Measurements from ENCODE around the gene ABHD10. TPM values are rescaled to one million over a fixed set of nuclear protein-coding genes. Genes with fewer than 3 reads are reported as not detected.

Gene ABHD10
- polyA plus RNA-seq, 2 of the 4 experiments (the other 2 are of a cell fraction), result 31.8 to 42.1 TPM

DNA sequence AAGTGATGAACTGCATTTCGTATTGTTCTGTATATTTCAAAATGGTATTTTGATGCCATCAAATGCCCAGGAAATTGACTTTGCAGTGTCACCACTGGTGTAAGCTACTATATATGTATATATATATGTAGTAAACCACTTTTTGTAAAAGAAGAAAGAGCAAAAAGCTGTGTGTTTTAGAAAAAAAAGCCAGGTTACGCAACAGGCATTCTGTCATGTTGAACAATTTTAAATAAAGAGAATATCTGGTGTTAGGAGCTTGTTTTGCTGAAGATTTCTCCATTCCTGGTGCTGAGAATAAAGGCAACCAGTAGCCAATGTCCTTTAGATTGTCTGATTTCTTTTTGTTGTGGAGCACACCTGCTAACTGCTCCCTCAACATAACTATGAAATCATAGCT, 3.7 kb upstream of the ABHD10 start:
- 88% methylated on average over 2 of the region's 2 CpGs for WGBS (ENCODE audit: missing lambda C conversion rate)
- no peak for ATAC-seq
- CTCF ChIA-PET, result interaction anchor here (1.1 to 26.1 kb wide), 6 partner anchors 24 to 284 kb away, joined by 3 to 312 read pairs (median 4); no protein-coding TSS in a partner anchor
- no peak overlapping the region for H3K4me2 ChIP-seq
- no peak overlapping the region for H3K27ac ChIP-seq
- no peak overlapping the region for H3K4me3 ChIP-seq
- H3K9me3 ChIP-seq, result no peaks in the 10 kb centered on the region
- POLR2A ChIA-PET, result no interaction called here
- no peak for FAIRE-seq
- TF ChIP-seq CEBPB (IDR thresholded peaks at IDR 0.05) (peak; percentile 58 to 79), NFE2L2 (conservative IDR thresholded peaks at IDR 0.05; ENCODE audit: low read length) (no peak)
- peaks cover 13% of the 10 kb centered on the region; the same call in 2 of the 3 replicates for H3K4me1 ChIP-seq
- no peak for DNase-seq (ENCODE audit: low read depth in 1 of 2, low spot score in 1 of 2)

DNA sequence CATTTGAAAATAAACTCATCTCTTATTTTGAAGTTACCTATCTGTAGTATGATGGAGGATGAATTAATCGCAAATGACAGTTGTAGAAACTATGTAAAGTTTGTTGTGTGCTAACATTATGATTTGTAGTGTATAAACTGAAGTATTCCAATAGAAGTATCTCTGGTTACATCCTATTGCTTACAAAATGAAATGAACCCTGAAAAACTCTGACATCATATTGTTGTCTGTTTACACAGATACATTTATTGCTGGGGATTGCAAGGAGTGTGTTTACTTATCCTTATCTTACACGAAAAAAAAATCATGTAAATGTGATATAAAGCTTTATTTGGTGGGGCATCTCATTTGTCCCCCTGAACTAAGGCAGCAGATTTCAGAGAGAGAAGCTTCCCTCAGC, 2.6 kb upstream of the ABHD10 start:
- ATAC-seq, result no peak
- FAIRE-seq, result peak; percentile 65
- Histone ChIP-seq H3K27ac (no peak overlapping the region), H3K4me1 (peaks cover 24% of the 10 kb centered on the region), H3K4me2 (no peak overlapping the region), H3K9me3 (no peaks in the 10 kb centered on the region), H3K4me3 (no peak overlapping the region)
- ChIA-PET CTCF (interaction anchor here (1.2 to 6.8 kb wide), 4 partner anchors 9 to 285 kb away, joined by 3 to 45 read pairs (median 10); no protein-coding TSS in a partner anchor), POLR2A (no interaction called here)
- DNase-seq (ENCODE audit: low read depth in 1 of 2, low spot score in 1 of 2), result no peak
- WGBS (ENCODE audit: missing lambda C conversion rate), result 46% methylated on average over 2 of the region's 2 CpGs
- no peak for TF ChIP-seq MYC (IDR thresholded peaks at IDR 0.05; ENCODE audit: borderline replicate concordance, low read length)
- TF ChIP-seq PHF8 (IDR thresholded peaks at IDR 0.05; ENCODE audit: borderline replicate concordance, low read depth), result no peak
- TF ChIP-seq, protein P1, sequence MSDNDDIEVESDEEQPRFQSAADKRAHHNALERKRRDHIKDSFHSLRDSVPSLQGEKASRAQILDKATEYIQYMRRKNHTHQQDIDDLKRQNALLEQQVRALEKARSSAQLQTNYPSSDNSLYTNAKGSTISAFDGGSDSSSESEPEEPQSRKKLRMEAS (IDR thresholded peaks at IDR 0.05), result no peak
- TF ChIP-seq SREBF2 (IDR thresholded peaks at IDR 0.05), result no peak

DNA sequence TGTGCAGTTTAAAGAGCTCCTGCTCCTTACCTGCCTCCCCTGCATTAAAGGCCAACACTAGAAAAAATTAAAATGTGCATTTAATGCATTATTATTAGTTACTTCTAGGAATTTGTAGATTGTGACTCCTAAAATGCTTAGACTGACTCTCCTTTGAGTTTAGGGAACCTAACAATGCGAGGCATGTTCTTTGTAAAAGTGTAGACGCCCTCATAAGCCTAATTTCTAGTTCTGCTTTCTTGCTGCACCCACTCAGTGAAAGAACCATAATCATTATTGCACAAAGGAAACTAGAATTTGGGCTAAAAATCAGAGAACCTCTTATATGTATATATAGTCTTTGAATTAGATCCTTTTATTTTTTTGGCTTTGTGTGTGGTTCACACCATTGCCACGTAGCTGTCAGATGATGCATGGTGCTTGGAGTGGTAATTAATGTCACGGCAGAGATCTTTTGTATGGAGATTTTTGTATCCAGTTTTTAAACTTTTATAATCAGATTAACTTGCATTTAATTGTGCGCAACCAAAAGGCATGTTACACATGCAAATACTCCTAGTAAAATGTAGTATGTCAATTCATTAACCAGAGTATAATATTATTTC, 710 bp downstream of the ABHD10 start:
- DNase-seq (ENCODE audit: low read depth in 1 of 2, low spot score in 1 of 2) (no peak), ATAC-seq (peak in 1 of 2 experiments; percentile 6; a peak in 2 of 6 replicates), FAIRE-seq (no peak)
- Histone ChIP-seq H3K27ac (peak overlapping the region; percentile 84 to 94), H3K4me3 (peak overlapping the region; percentile 62), H3K4me2 (peak overlapping the region; percentile 79), H3K9me3 (no peaks in the 10 kb centered on the region), H3K4me1 (peaks cover 32% of the 10 kb centered on the region)
- TF ChIP-seq, protein P2, sequence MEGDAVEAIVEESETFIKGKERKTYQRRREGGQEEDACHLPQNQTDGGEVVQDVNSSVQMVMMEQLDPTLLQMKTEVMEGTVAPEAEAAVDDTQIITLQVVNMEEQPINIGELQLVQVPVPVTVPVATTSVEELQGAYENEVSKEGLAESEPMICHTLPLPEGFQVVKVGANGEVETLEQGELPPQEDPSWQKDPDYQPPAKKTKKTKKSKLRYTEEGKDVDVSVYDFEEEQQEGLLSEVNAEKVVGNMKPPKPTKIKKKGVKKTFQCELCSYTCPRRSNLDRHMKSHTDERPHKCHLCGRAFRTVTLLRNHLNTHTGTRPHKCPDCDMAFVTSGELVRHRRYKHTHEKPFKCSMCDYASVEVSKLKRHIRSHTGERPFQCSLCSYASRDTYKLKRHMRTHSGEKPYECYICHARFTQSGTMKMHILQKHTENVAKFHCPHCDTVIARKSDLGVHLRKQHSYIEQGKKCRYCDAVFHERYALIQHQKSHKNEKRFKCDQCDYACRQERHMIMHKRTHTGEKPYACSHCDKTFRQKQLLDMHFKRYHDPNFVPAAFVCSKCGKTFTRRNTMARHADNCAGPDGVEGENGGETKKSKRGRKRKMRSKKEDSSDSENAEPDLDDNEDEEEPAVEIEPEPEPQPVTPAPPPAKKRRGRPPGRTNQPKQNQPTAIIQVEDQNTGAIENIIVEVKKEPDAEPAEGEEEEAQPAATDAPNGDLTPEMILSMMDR (IDR thresholded peaks at IDR 0.05), result no peak
- no peak for TF ChIP-seq ZC3H11A (IDR thresholded peaks at IDR 0.05)
- ChIA-PET POLR2A (interaction anchor here (0.6 to 1.9 kb wide), 10 partner anchors 10 to 262 kb away, joined by 3 to 18 read pairs (median 4); partner anchors contain the start of gene PHLDB2), CTCF (interaction anchor here (0.9 to 6.8 kb wide), 12 partner anchors 9 to 263 kb away, joined by 3 to 45 read pairs (median 4); no protein-coding TSS in a partner anchor)
- 22% methylated on average over 5 of the region's 5 CpGs for WGBS (ENCODE audit: missing lambda C conversion rate)

DNA sequence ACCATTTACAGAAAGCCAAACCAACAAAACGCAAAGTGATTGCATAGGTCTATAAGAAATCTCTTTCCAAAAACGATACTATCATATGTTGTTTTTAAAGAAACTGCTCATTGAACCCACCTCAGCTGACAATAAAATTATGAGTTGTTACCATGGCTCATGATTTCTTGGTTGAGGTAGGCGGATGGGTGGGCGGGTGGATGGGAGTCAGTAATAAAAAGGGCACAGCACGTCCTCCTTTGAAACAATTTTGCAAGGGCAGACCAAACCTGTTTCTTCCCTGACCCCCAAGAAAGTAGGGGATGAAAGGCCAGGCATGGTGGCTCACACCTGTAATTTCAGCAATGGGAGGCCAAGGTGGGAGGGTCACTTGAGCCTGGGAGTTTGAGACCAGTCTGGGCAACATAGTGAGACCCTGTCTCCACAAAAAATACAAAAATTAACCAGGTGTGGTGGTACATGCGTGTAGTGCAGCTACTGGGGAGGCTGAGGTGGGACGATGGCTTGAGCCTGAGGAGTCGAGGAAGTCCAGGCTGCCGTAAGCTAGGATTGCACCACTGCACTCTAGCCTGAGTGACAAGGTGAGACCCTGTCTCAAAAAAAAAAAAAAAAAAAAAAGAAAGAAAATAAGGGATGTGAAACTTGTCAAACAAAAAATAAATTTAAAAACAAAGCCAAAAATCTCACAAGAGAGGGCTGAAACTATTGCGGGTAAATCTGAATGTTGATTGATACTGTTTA, 2.1 kb downstream of the ABHD10 start:
- no peak overlapping the region for H3K27ac ChIP-seq
- POLR2A ChIA-PET, result no interaction called here
- CTCF ChIA-PET, result interaction anchor here (1.1 to 6.8 kb wide), 7 partner anchors 8 to 264 kb away, joined by 4 to 45 read pairs (median 6); no protein-coding TSS in a partner anchor
- ATAC-seq (no peak), FAIRE-seq (no peak), DNase-seq (ENCODE audit: low read depth in 1 of 2, low spot score in 1 of 2) (no peak)
- peak overlapping the region; percentile 79 for H3K4me2 ChIP-seq
- no peak overlapping the region for H3K4me3 ChIP-seq
- peaks cover 31% of the 10 kb centered on the region for H3K4me1 ChIP-seq
- 86% methylated on average over 10 of the region's 10 CpGs for WGBS (ENCODE audit: missing lambda C conversion rate)
- no peaks in the 10 kb centered on the region for H3K9me3 ChIP-seq
- no peak for TF ChIP-seq KDM5A (IDR thresholded peaks at IDR 0.05)
- TF ChIP-seq HOXB13 (CRISPR knock-in tag; IDR thresholded peaks at IDR 0.05; ENCODE audit: low read depth), result no peak
- TF ChIP-seq POLR2AphosphoS2 (conservative IDR thresholded peaks at IDR 0.05; ENCODE audit: low read length), result no peak
- no peak for TF ChIP-seq NFE2L2 (conservative IDR thresholded peaks at IDR 0.05; ENCODE audit: low read length)
- TF ChIP-seq MYC (IDR thresholded peaks at IDR 0.05; ENCODE audit: borderline replicate concordance, low read length), result no peak
- TF ChIP-seq CHD4 (IDR thresholded peaks at IDR 0.05; ENCODE audit: borderline replicate concordance), result no peak
- no peak for TF ChIP-seq POLR2A (IDR thresholded peaks at IDR 0.05; ENCODE audit: low read length)
- no peak for TF ChIP-seq SMC3 (IDR thresholded peaks at IDR 0.05)
- TF ChIP-seq ZSCAN20 (CRISPR knock-in tag; IDR thresholded peaks at IDR 0.05), result no peak
- no peak for TF ChIP-seq JUNB (IDR thresholded peaks at IDR 0.05)
- TF ChIP-seq, protein P3, sequence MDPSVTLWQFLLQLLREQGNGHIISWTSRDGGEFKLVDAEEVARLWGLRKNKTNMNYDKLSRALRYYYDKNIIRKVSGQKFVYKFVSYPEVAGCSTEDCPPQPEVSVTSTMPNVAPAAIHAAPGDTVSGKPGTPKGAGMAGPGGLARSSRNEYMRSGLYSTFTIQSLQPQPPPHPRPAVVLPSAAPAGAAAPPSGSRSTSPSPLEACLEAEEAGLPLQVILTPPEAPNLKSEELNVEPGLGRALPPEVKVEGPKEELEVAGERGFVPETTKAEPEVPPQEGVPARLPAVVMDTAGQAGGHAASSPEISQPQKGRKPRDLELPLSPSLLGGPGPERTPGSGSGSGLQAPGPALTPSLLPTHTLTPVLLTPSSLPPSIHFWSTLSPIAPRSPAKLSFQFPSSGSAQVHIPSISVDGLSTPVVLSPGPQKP (IDR thresholded peaks at IDR 0.05; ENCODE audit: low read depth, low read length), result no peak
- no peak for TF ChIP-seq FOSL2 (IDR thresholded peaks at IDR 0.05)
- no peak for TF ChIP-seq FOSL2 (CRISPR knock-in tag; IDR thresholded peaks at IDR 0.05)
- TF ChIP-seq, protein P4, sequence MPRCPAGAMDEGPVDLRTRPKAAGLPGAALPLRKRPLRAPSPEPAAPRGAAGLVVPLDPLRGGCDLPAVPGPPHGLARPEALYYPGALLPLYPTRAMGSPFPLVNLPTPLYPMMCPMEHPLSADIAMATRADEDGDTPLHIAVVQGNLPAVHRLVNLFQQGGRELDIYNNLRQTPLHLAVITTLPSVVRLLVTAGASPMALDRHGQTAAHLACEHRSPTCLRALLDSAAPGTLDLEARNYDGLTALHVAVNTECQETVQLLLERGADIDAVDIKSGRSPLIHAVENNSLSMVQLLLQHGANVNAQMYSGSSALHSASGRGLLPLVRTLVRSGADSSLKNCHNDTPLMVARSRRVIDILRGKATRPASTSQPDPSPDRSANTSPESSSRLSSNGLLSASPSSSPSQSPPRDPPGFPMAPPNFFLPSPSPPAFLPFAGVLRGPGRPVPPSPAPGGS (IDR thresholded peaks at IDR 0.05), result no peak
- TF ChIP-seq GATA3 (IDR thresholded peaks at IDR 0.05; ENCODE audit: borderline replicate concordance), result no peak
- TF ChIP-seq HOXB5 (CRISPR knock-in tag; IDR thresholded peaks at IDR 0.05), result no peak
- TF ChIP-seq, protein P5, sequence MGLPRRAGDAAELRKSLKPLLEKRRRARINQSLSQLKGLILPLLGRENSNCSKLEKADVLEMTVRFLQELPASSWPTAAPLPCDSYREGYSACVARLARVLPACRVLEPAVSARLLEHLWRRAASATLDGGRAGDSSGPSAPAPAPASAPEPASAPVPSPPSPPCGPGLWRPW (IDR thresholded peaks at IDR 0.05), result no peak
- no peak for TF ChIP-seq TP53 (CRISPR knock-in tag; IDR thresholded peaks at IDR 0.05)
- no peak for TF ChIP-seq RARB (CRISPR knock-in tag; IDR thresholded peaks at IDR 0.05)
- TF ChIP-seq HEYL (CRISPR knock-in tag; IDR thresholded peaks at IDR 0.05), result no peak
